ENCODE data around the gene S100A8. TPM values are rescaled to one million over a fixed set of nuclear protein-coding genes. Genes with fewer than 3 reads are reported as not detected.
"Not testable (repeated sequence)": the region's sequence is repeated elsewhere in the genome, so short reads cannot be mapped to it uniquely, and the experiment has no call there.

The S100A8 gene
- total and polyA plus RNA-seq, 4 donors = 38.4 to 99.3 (median 41.9) TPM

- no peaks in the 10 kb centered on the region for H3K27me3 ChIP-seq (ENCODE audit: control insufficient read depth in 4 of 4, insufficient read depth in 4 of 4, low read length in 3 of 4)
Measured at GRCh38 chr1:153420306-153420705, 29.4 kb upstream of the S100A8 start.

GRCh38 chr1:153419436-153419793, 28.5 kb upstream of the S100A8 start:
- H3K27ac ChIP-seq (ENCODE audit: low read depth in 1 of 2, low read length in 2 of 2); H3K4me3 ChIP-seq (ENCODE audit: low read depth in 1 of 3, low read length in 3 of 3); H3K9ac ChIP-seq (ENCODE audit: low read depth in 1 of 2, low read length in 2 of 2); H3K9me3 ChIP-seq (ENCODE audit: control insufficient read depth in 4 of 4, low read length in 3 of 4); H3K4me1 ChIP-seq (ENCODE audit: control insufficient read depth in 4 of 4, insufficient read depth in 4 of 4, low read length in 3 of 4); DNase-seq (ENCODE audit: low spot score); H3K27me3 ChIP-seq (ENCODE audit: control insufficient read depth in 4 of 4, insufficient read depth in 4 of 4, low read length in 3 of 4); H3K36me3 ChIP-seq (ENCODE audit: control insufficient read depth in 4 of 4, insufficient read depth in 3 of 4, low read depth in 1 of 4, low read length in 3 of 4): not testable (repeated sequence)
- WGBS = 40% methylated on average over 2 of the region's 2 CpGs

More at GRCh38 chr1:153420306-153420705, 29.4 kb upstream of the S100A8 start:
- H3K9me3 ChIP-seq (ENCODE audit: control insufficient read depth in 4 of 4, low read length in 3 of 4) = no peaks in the 10 kb centered on the region
- H3K27ac ChIP-seq (ENCODE audit: low read depth in 1 of 2, low read length in 2 of 2) = no peak overlapping the region
- no peaks in the 10 kb centered on the region for H3K36me3 ChIP-seq (ENCODE audit: control insufficient read depth in 4 of 4, insufficient read depth in 3 of 4, low read depth in 1 of 4, low read length in 3 of 4)
- no peak for DNase-seq (ENCODE audit: low spot score)
- whole genome bisulfite sequencing = 68% methylated on average over 2 of the region's 2 CpGs
- no peak overlapping the region for H3K9ac ChIP-seq (ENCODE audit: low read depth in 1 of 2, low read length in 2 of 2)
- H3K4me1 ChIP-seq (ENCODE audit: control insufficient read depth in 4 of 4, insufficient read depth in 4 of 4, low read length in 3 of 4) = no peaks in the 10 kb centered on the region
- no peak overlapping the region for H3K4me3 ChIP-seq (ENCODE audit: low read depth in 1 of 3, low read length in 3 of 3)
- no peak for TF ChIP-seq REST (IDR thresholded peaks at IDR 0.05)
- no peak for TF ChIP-seq ATF3 (IDR thresholded peaks at IDR 0.05)
- TF ChIP-seq FOXA2 (IDR thresholded peaks at IDR 0.05) = no peak
- no peak for TF ChIP-seq NR2F2 (IDR thresholded peaks at IDR 0.05)
- TF ChIP-seq JUND (IDR thresholded peaks at IDR 0.05) = no peak
- TF ChIP-seq RAD21 (IDR thresholded peaks at IDR 0.05) = no peak

- 52% methylated on average over 7 of the region's 7 CpGs for WGBS
- H3K4me3 ChIP-seq (ENCODE audit: low read depth in 1 of 3, low read length in 3 of 3); DNase-seq (ENCODE audit: low spot score); H3K27ac ChIP-seq (ENCODE audit: low read depth in 1 of 2, low read length in 2 of 2); H3K9me3 ChIP-seq (ENCODE audit: control insufficient read depth in 4 of 4, low read length in 3 of 4); H3K36me3 ChIP-seq (ENCODE audit: control insufficient read depth in 4 of 4, insufficient read depth in 3 of 4, low read depth in 1 of 4, low read length in 3 of 4); H3K9ac ChIP-seq (ENCODE audit: low read depth in 1 of 2, low read length in 2 of 2); H3K27me3 ChIP-seq (ENCODE audit: control insufficient read depth in 4 of 4, insufficient read depth in 4 of 4, low read length in 3 of 4); H3K4me1 ChIP-seq (ENCODE audit: control insufficient read depth in 4 of 4, insufficient read depth in 4 of 4, low read length in 3 of 4): not testable (repeated sequence)
Measured at GRCh38 chr1:153418758-153419435, 28.0 kb upstream of the S100A8 start.

- no peak overlapping the region for H3K9ac ChIP-seq (ENCODE audit: low read depth in 1 of 2, low read length in 2 of 2)
- H3K9me3 ChIP-seq (ENCODE audit: control insufficient read depth in 4 of 4, low read length in 3 of 4) = peaks cover 0 to 3% (median under 1%) of the 10 kb centered on the region in 4 donors
- DNase-seq (ENCODE audit: low spot score) = no peak
- H3K36me3 ChIP-seq (ENCODE audit: control insufficient read depth in 4 of 4, insufficient read depth in 3 of 4, low read depth in 1 of 4, low read length in 3 of 4) = no peaks in the 10 kb centered on the region
- 69% methylated on average over 12 of the region's 12 CpGs for WGBS
- no peaks in the 10 kb centered on the region for H3K4me1 ChIP-seq (ENCODE audit: control insufficient read depth in 4 of 4, insufficient read depth in 4 of 4, low read length in 3 of 4)
- H3K27ac ChIP-seq (ENCODE audit: low read depth in 1 of 2, low read length in 2 of 2) = no peak overlapping the region
- TF ChIP-seq FOXA1 (IDR thresholded peaks at IDR 0.05) = no peak
- no peaks in the 10 kb centered on the region for H3K27me3 ChIP-seq (ENCODE audit: control insufficient read depth in 4 of 4, insufficient read depth in 4 of 4, low read length in 3 of 4)
- H3K4me3 ChIP-seq (ENCODE audit: low read depth in 1 of 3, low read length in 3 of 3) = no peak overlapping the region
Measured at GRCh38 chr1:153417136-153417888, 26.4 kb upstream of the S100A8 start.

Measured in liver (tissue), 9 donors.